Measurements from ENCODE around the gene PARD3.

The PARD3 gene

GRCh38 chr10:34808336-34808735 lies 6.8 kb downstream of the PARD3 start:
- DNase-seq (ENCODE audit: low read depth, low spot score): no peak
- POLR2A ChIA-PET: no interaction called here
- H3K4me3 ChIP-seq (ENCODE audit: low read depth, low read length): no peak overlapping the region
- no peak for TF ChIP-seq CTCF (IDR thresholded peaks at IDR 0.05; ENCODE audit: insufficient read depth, low read length, missing control alignments)
- CTCF ChIA-PET: interaction anchor here (1.6 to 2.6 kb wide), 4 partner anchors 8 to 186 kb away, joined by 4 to 7 read pairs (median 6); no protein-coding TSS in a partner anchor

GRCh38 chr10:34804306-34804705 lies 10.8 kb downstream of the PARD3 start:
- H3K4me3 ChIP-seq (ENCODE audit: low read depth, low read length): no peak overlapping the region
- ChIA-PET POLR2A (no interaction called here), CTCF (no interaction called here)
- TF ChIP-seq CTCF (IDR thresholded peaks at IDR 0.05; ENCODE audit: insufficient read depth, low read length, missing control alignments): no peak
- no peak for DNase-seq (ENCODE audit: low read depth, low spot score)

GRCh38 chr10:34802692-34803091 lies 12.4 kb downstream of the PARD3 start:
- ChIA-PET POLR2A (no interaction called here), CTCF (interaction anchor here (0.9 kb wide), 1 partner anchor 94 kb away, joined by 3 read pairs; no protein-coding TSS in a partner anchor)
- TF ChIP-seq CTCF (IDR thresholded peaks at IDR 0.05; ENCODE audit: insufficient read depth, low read length, missing control alignments): no peak
- H3K4me3 ChIP-seq (ENCODE audit: low read depth, low read length): no peak overlapping the region
- no peak for DNase-seq (ENCODE audit: low read depth, low spot score)

GRCh38 chr10:34801097-34801733 lies 13.9 kb downstream of the PARD3 start:
- CTCF ChIA-PET: interaction anchor here (2.3 kb wide), 1 partner anchor 8 kb away, joined by 6 read pairs; no protein-coding TSS in a partner anchor

GRCh38 chr10:34800624-34801023 lies 14.5 kb downstream of the PARD3 start:
- no peak for DNase-seq (ENCODE audit: low read depth, low spot score)
- H3K4me3 ChIP-seq (ENCODE audit: low read depth, low read length): no peak overlapping the region
- TF ChIP-seq CTCF (IDR thresholded peaks at IDR 0.05; ENCODE audit: insufficient read depth, low read length, missing control alignments): no peak
- POLR2A ChIA-PET: no interaction called here
- CTCF ChIA-PET: interaction anchor here (2.3 kb wide), 1 partner anchor 8 kb away, joined by 6 read pairs; no protein-coding TSS in a partner anchor

More at GRCh38 chr10:34801097-34801733, 13.9 kb downstream of the PARD3 start:
- no peak for DNase-seq (ENCODE audit: low read depth, low spot score)
- no peak for TF ChIP-seq CTCF (IDR thresholded peaks at IDR 0.05; ENCODE audit: insufficient read depth, low read length, missing control alignments)
- no peak overlapping the region for H3K4me3 ChIP-seq (ENCODE audit: low read depth, low read length)
- POLR2A ChIA-PET: no interaction called here

- no peak for TF ChIP-seq CTCF (IDR thresholded peaks at IDR 0.05; ENCODE audit: insufficient read depth, low read length, missing control alignments)
- no peak for DNase-seq (ENCODE audit: low read depth, low spot score)
- CTCF ChIA-PET: interaction anchor here (2.1 to 2.3 kb wide), 2 partner anchors 10 kb away, joined by 6 to 7 read pairs; no protein-coding TSS in a partner anchor
- POLR2A ChIA-PET: no interaction called here
- H3K4me3 ChIP-seq (ENCODE audit: low read depth, low read length): no peak overlapping the region
These were observed 16.4 kb downstream of the PARD3 start for GRCh38 chr10:34798654-34799053.

Measured in AG04449 (cell line).